HepG2 (cell line): ENCODE results near the gene EIF4G2. TPM values are rescaled to one million over a fixed set of nuclear protein-coding genes. Genes with fewer than 3 reads are reported as not detected.

ENCODE experiments used
- ATAC-seq: fragments of 200-7000 bp; cut with Tn5 transposase; 3 replicates; pipeline ENCODE4 v1.9.1; 2020; ENCODE audit warnings: mild to moderate bottlenecking, moderate library complexity
- BruUV-seq: library from RNA; stranded (reverse); fragments of 400-500 nt; replicated peaks from 2 replicates; lab custom pipeline; 2021; lab: Mats Ljungman, UMichigan
- CTCF ChIA-PET: fragments of 300-600 bp; formaldehyde crosslinking; extraction: SDS; loops from one replicate; lab custom pipeline; 2021; ENCODE audit warnings: low total read pairs, inconsistent platforms, low intra/inter-chr PET ratio; lab: Yijun Ruan, JAX
- POLR2A ChIA-PET: fragments of 350-600 bp; sonication (Branson Sonifier 250); formaldehyde crosslinking; loops from one replicate; lab custom pipeline; 2020; ENCODE audit warnings: antibody characterized with exemption, inconsistent platforms; lab: Yijun Ruan, JAX
- DNase-seq: peaks from one replicate; pipeline ENCODE4 v3.0.0-alpha.2; 2015; ENCODE audit warnings: low spot score
- FAIRE-seq: peaks from 3 replicates; lab custom pipeline; 2011; peaks lifted over from hg19 to GRCh38; lab: Jason Lieb, UNC
- H2AFZ ChIP-seq: one replicate; pipeline ENCODE4 v1.6.1; 2011; ENCODE audit warnings: low read length, inconsistent platforms
- H3K27ac ChIP-seq: fragments of 300-600 bp; 3 replicates; pipeline ENCODE4 v1.8.0; 2011; ENCODE audit warnings: mixed run types, mild to moderate bottlenecking, mixed read lengths, low read length, inconsistent platforms; ENCODE audit not compliant: insufficient read depth; ENCODE audit errors: extremely low read length
- H3K27me3 ChIP-seq, 2 experiments: fragments of 200-600 bp in 1 of 2; 2 replicates in 1 of 2; 3 replicates in 1 of 2; pipeline versions ENCODE4 v1.6.0 to v1.8.0; 2011; ENCODE audit warnings: low read length in 2 of 2, mild to moderate bottlenecking in 2 of 2, moderate library complexity in 2 of 2, inconsistent platforms in 1 of 2; ENCODE audit not compliant: insufficient read depth in 2 of 2, control insufficient read depth in 1 of 2
- H3K36me3 ChIP-seq, 2 experiments: fragments of 200-600 bp in 1 of 2; replicated peaks in 1 of 2; 2 replicates in 1 of 2; 3 replicates in 1 of 2; pipeline versions ENCODE4 v1.5.1 to v1.8.0; 2011; ENCODE audit warnings: low read length in 2 of 2, inconsistent platforms in 1 of 2; ENCODE audit not compliant: insufficient read depth in 2 of 2, control insufficient read depth in 1 of 2
- H3K4me1 ChIP-seq: 2 replicates; pipeline ENCODE4 v1.5.1; 2012; ENCODE audit warnings: low read length, inconsistent platforms; ENCODE audit not compliant: insufficient read depth
- H3K4me2 ChIP-seq: 2 replicates; pipeline ENCODE4 v1.6.0; 2011; ENCODE audit warnings: low read depth, low read length, inconsistent platforms
- H3K4me3 ChIP-seq, 3 experiments: fragments of 200-600 bp in 1 of 3; sonication (generic), shearing (Covaris generic) in 1 of 3; replicated peaks in 1 of 3; 2 replicates each; pipeline ENCODE4 v1.5.1; 2011 to 2016; ENCODE audit warnings: low read length in 3 of 3, inconsistent platforms in 2 of 3, low read depth in 2 of 3, mild to moderate bottlenecking in 2 of 3, control low read depth in 1 of 3, mixed read lengths in 1 of 3; ENCODE audit not compliant: insufficient read depth in 1 of 3
- H3K79me2 ChIP-seq: one replicate; pipeline ENCODE4 v1.6.1; 2011; ENCODE audit warnings: low read length, inconsistent platforms; ENCODE audit not compliant: insufficient read depth
- H3K9ac ChIP-seq: 2 replicates; pipeline ENCODE4 v1.6.0; 2011; ENCODE audit warnings: mild to moderate bottlenecking, low read depth, low read length, inconsistent platforms; ENCODE audit not compliant: insufficient read depth
- H3K9me3 ChIP-seq: 2 replicates; pipeline ENCODE4 v1.5.1; 2012; ENCODE audit warnings: mild to moderate bottlenecking, low read length
- H4K20me1 ChIP-seq: 2 replicates; pipeline ENCODE4 v1.6.0; 2011; ENCODE audit warnings: inconsistent platforms, mild to moderate bottlenecking, low read length, moderate library complexity; ENCODE audit not compliant: insufficient read depth
- EZH2 ChIP-seq: conservative IDR thresholded peaks from 2 replicates; pipeline ENCODE4 v1.6.1; 2012; ENCODE audit warnings: mild to moderate bottlenecking, low read depth, low read length, moderate library complexity
- GABPA ChIP-seq, 2 experiments: IDR thresholded peaks; 2 replicates each; pipeline ENCODE4 v1.6.1; 2011 to 2016; ENCODE audit warnings: low read depth in 2 of 2, low read length in 1 of 2, missing biosample characterization in 1 of 2, missing genetic modification characterization in 1 of 2
- KAT2B ChIP-seq: fragments of 150-350 bp; IDR thresholded peaks from 2 replicates; pipeline ENCODE4 v1.6.1; 2014; ENCODE audit warnings: low read depth, low read length, borderline replicate concordance
- KLF12 ChIP-seq: sonication (generic); formaldehyde crosslinking; IDR thresholded peaks from 2 replicates; pipeline ENCODE4 v1.4.0; 2020; ENCODE audit warnings: missing genetic modification reagents, borderline replicate concordance
- MTF1 ChIP-seq: sonication (generic); formaldehyde crosslinking; IDR thresholded peaks from 2 replicates; pipeline ENCODE4 v1.5.0; 2020; ENCODE audit warnings: missing genetic modification reagents
- MYPOP ChIP-seq: sonication (generic); formaldehyde crosslinking; IDR thresholded peaks from 2 replicates; pipeline ENCODE4 v1.8.1; 2023; ENCODE audit warnings: mild to moderate bottlenecking, moderate library complexity, missing genetic modification reagents
- NR2F6 ChIP-seq, 2 experiments: IDR thresholded peaks; 2 replicates each; pipeline ENCODE4 v1.6.1; 2016; ENCODE audit warnings: antibody characterized with exemption in 1 of 2, mild to moderate bottlenecking in 1 of 2
- PBX3 ChIP-seq: sonication (generic); formaldehyde crosslinking; IDR thresholded peaks from 2 replicates; pipeline ENCODE4 v1.8.1; 2023; ENCODE audit warnings: missing genetic modification reagents, inconsistent platforms, borderline replicate concordance
- RFX1 ChIP-seq: fragments of 450-650 bp; IDR thresholded peaks from 2 replicates; pipeline ENCODE4 v1.6.1; 2017
- SMC3 ChIP-seq: IDR thresholded peaks from 2 replicates; pipeline ENCODE4 v1.6.1; 2011; ENCODE audit warnings: low read length, improper control_type of control experiment
- STAG1 ChIP-seq: sonication (generic); formaldehyde crosslinking; IDR thresholded peaks from 2 replicates; pipeline ENCODE4 v1.4.0; 2020; ENCODE audit warnings: missing genetic modification reagents
- SYNCRIP ChIP-seq: fragments of 200-400 bp; formaldehyde crosslinking; IDR thresholded peaks from 2 replicates; pipeline ENCODE4 v1.6.1; 2018; ENCODE audit warnings: mild to moderate bottlenecking, low read depth, low read length; ENCODE audit not compliant: insufficient read depth
- TAF15 ChIP-seq: fragments of 200-400 bp; formaldehyde crosslinking; IDR thresholded peaks from one replicate; pipeline ENCODE4 v1.6.1; 2018; ENCODE audit warnings: mild to moderate bottlenecking, low read depth, low read length; ENCODE audit not compliant: poor library complexity, severe bottlenecking
- ZFP37 ChIP-seq: sonication (generic); formaldehyde crosslinking; IDR thresholded peaks from 2 replicates; pipeline ENCODE4 v1.4.0; 2020; ENCODE audit warnings: missing genetic modification reagents, borderline replicate concordance
- ZFP90 ChIP-seq: sonication (generic); formaldehyde crosslinking; IDR thresholded peaks from 2 replicates; pipeline ENCODE4 v1.8.0; 2022; ENCODE audit warnings: missing genetic modification reagents, mild to moderate bottlenecking, inconsistent platforms, borderline replicate concordance
- ZNF143 ChIP-seq: sonication (generic); formaldehyde crosslinking; IDR thresholded peaks from 2 replicates; pipeline ENCODE4 v1.4.0; 2020; ENCODE audit warnings: missing genetic modification reagents
- ZNF276 ChIP-seq: sonication (generic); formaldehyde crosslinking; IDR thresholded peaks from 2 replicates; pipeline ENCODE4 v1.4.0; 2020; ENCODE audit warnings: mild to moderate bottlenecking, low read depth, missing genetic modification reagents
- ZNF350 ChIP-seq: sonication (generic); formaldehyde crosslinking; IDR thresholded peaks from 2 replicates; pipeline ENCODE4 v1.4.0; 2020; ENCODE audit warnings: mild to moderate bottlenecking, low read depth, missing genetic modification reagents, borderline replicate concordance
- ZNF776 ChIP-seq: sonication (generic); formaldehyde crosslinking; IDR thresholded peaks from 2 replicates; pipeline ENCODE4 v1.4.0; 2020; ENCODE audit warnings: mild to moderate bottlenecking, missing genetic modification reagents
- ZSCAN22 ChIP-seq: sonication (generic); formaldehyde crosslinking; IDR thresholded peaks from 2 replicates; pipeline ENCODE4 v1.4.0; 2020; ENCODE audit warnings: mild to moderate bottlenecking, missing genetic modification reagents
- WGBS: methylation state at CpG from one replicate; pipeline ENCODE4 v1.1.6; 2017; ENCODE audit warnings: low lambda C conversion rate; 5-methylcytosine and 5-hydroxymethylcytosine counted together
- in situ Hi-C: cut with HindIII; loops from 2 replicates; pipeline ENCODE4 v1.10.0; 2017; ENCODE audit warnings: low pct_unique_long_range_greater_than_20kb; ENCODE audit not compliant: extremely low pct_ligation_motif_present
- intact Hi-C: fragments of 100-400 bp; cut with micrococcal nuclease; formaldehyde crosslinking; loops from one replicate; pipeline ENCODE4 v1.10.0; 2022; ENCODE audit not compliant: unreplicated experiment
- polyA plus RNA-seq, 8 experiments: library from polyadenylated mRNA; depleted of rRNA in 3 of 8; stranded (reverse) in 7 of 8; unstranded in 1 of 8; fragments of >200 nt; fragmentation: Illumina TruSeq in 4 of 8; extraction: Trizol in 4 of 8; gene quantifications; 2 replicates each; pipeline versions ENCODE4 v1.2.1 to v1.2.3, GENCODE V29; 2011 to 2016; ENCODE audit warnings: low read depth in 4 of 8, missing spikeins in 1 of 8, mixed read lengths in 1 of 8; ENCODE audit not compliant: insufficient read depth in 1 of 8
- total RNA-seq, 5 experiments: library from RNA; depleted of rRNA; stranded (reverse); fragments of >200 nt; fragmentation: Illumina TruSeq; extraction: Trizol; gene quantifications; 2 replicates each; pipeline ENCODE4 v1.2.3, GENCODE V29; 2016; ENCODE audit warnings: low read depth in 1 of 5

Gene EIF4G2
- total and polyA plus RNA-seq, 2 of the 13 experiments (the other 11 are each of a cell fraction or from before 2014, with no cell fraction given), result 362 to 546 TPM

GRCh38 chr11:10771457-10771856 lies 37.3 kb downstream of the EIF4G2 start (continued):
- TF ChIP-seq ZNF276 (CRISPR knock-in tag), result no peak
- no peak for TF ChIP-seq ZFP90 (CRISPR knock-in tag)
- no peak for TF ChIP-seq ZFP37 (CRISPR knock-in tag)
- no peak for TF ChIP-seq TAF15
- TF ChIP-seq ZSCAN22 (CRISPR knock-in tag), result no peak
- TF ChIP-seq KLF12 (CRISPR knock-in tag), result no peak
- TF ChIP-seq MTF1 (CRISPR knock-in tag), result no peak
- no peak for TF ChIP-seq SYNCRIP

GRCh38 chr11:10770626-10771254 lies 38.0 kb downstream of the EIF4G2 start:
- Histone ChIP-seq H3K4me3 (no peak overlapping the region), H2AFZ (no peak overlapping the region), H3K36me3 (peaks cover 8 to 43% of the 10 kb centered on the region in 2 experiments), H3K9me3 (no peaks in the 10 kb centered on the region), H3K79me2 (no peaks in the 10 kb centered on the region), H3K4me2 (no peak overlapping the region), H3K27ac (no peak overlapping the region), H4K20me1 (no peaks in the 10 kb centered on the region), H3K9ac (no peak overlapping the region), H3K4me1 (no peaks in the 10 kb centered on the region), H3K27me3 (no peaks in the 10 kb centered on the region)
- ChIA-PET CTCF (no interaction called here), POLR2A (interaction anchor here (0.6 to 1.6 kb wide), 3 partner anchors 20 to 87 kb away, joined by 3 to 26 read pairs (median 3); partner anchors contain the start of genes CTR9, EIF4G2 and ZBED5)
- ATAC-seq (peak; percentile 77), FAIRE-seq (peak; percentile 66), DNase-seq (peak; percentile 33)
- in situ Hi-C loops, result loop anchor here (10.0 kb wide), 1 partner anchor 1024 kb away; no protein-coding TSS in a partner anchor
- BruUV-seq, result no TSS peak
- intact Hi-C loops, result loop anchor here (2.0 to 5.0 kb wide), 2 partner anchors 20 to 252 kb away; partner anchors contain the start of gene CTR9
- WGBS, result 24% methylated on average over 2 of the region's 2 CpGs
- TF ChIP-seq KAT2B (no peak), RFX1 (no peak), ZNF143 (CRISPR knock-in tag) (no peak), EZH2 (no peak), ZNF350 (CRISPR knock-in tag) (no peak), SMC3 (peak; percentile 44; the same call in 1 of the 2 replicates), GABPA (IDR thresholded peaks at IDR 0.05; ENCODE audit: low read depth, low read length) (no peak), GABPA (CRISPR knock-in tag; IDR thresholded peaks at IDR 0.05; ENCODE audit: low read depth) (0 out of 2 replicates have a peak, but pooled peaks have one; percentile 13), ZNF776 (CRISPR knock-in tag) (no peak), STAG1 (CRISPR knock-in tag) (peak; percentile 42), MYPOP (CRISPR knock-in tag) (no peak), PBX3 (CRISPR knock-in tag) (no peak), NR2F6 (IDR thresholded peaks at IDR 0.05) (peak; percentile 17; the same call in 1 of the 2 replicates), NR2F6 (CRISPR knock-in tag; IDR thresholded peaks at IDR 0.05) (no peak)
